H1 (cell line): ENCODE data around the gene RAMACL. TPM values are rescaled to one million over a fixed set of nuclear protein-coding genes. Genes with fewer than 3 reads are reported as not detected.

Experiments
- CHD2 ChIP-seq: IDR thresholded peaks from 2 replicates; pipeline ENCODE4 v1.6.1; 2012; ENCODE audit warnings: low read length, improper control_type of control experiment
- SIX5 ChIP-seq: IDR thresholded peaks from 2 replicates; pipeline ENCODE4 v1.6.1; 2011; ENCODE audit warnings: mild to moderate bottlenecking, low read depth, low read length
- SP1 ChIP-seq: IDR thresholded peaks from 2 replicates; pipeline ENCODE4 v1.6.1; 2011; ENCODE audit warnings: low read depth, low read length
- USF2 ChIP-seq: IDR thresholded peaks from 2 replicates; pipeline ENCODE4 v1.6.1; 2011; ENCODE audit warnings: low read length, improper control_type of control experiment
- polyA plus RNA-seq, 7 experiments: library from polyadenylated mRNA; depleted of rRNA in 3 of 7; stranded (reverse) in 5 of 7; unstranded in 2 of 7; fragments of >200 nt in 5 of 7; fragments of 200-250 nt in 2 of 7; gene quantifications; 1 replicate in 5 of 7; 2 replicates in 1 of 7; 4 replicates in 1 of 7; pipeline versions ENCODE4 v1.2.1 to v1.2.3, GENCODE V29; 2011 to 2013; ENCODE audit warnings: missing spikeins in 2 of 7, mixed read lengths in 2 of 7
- total RNA-seq: library from RNA; stranded (reverse); fragmentation: NEBNext Ultra II Directional; extraction: Animal tissue kit (Norgen Biotek cat#: 25700); gene quantifications from 2 replicates; pipeline ENCODE4 v1.2.1, GENCODE V29; 2021

RAMACL gene
- total and polyA plus RNA-seq, 2 of the 8 experiments (the other 6 are each of a cell fraction or from before 2014, with no cell fraction given) = 0.23 to 0.97 TPM

- TF ChIP-seq SP1 = peak; percentile 88
- TF ChIP-seq CHD2 = peak; percentile 82
- TF ChIP-seq SIX5 = peak; percentile 81
- peak; percentile 95 for TF ChIP-seq USF2
Observed at GRCh38 chr6:166586424-166587156, at the start of gene RAMACL (continued).
